UCSD-AML1 (cell line): ENCODE results near the gene SUSD4.

Source experiments
- DNase-seq: peaks from one replicate; lab custom pipeline; 2025; ENCODE audit not compliant: unreplicated experiment; lab: John Stamatoyannopoulos, UW

SUSD4 gene

GRCh38 chr1:223231011-223231572 lies 132.9 kb downstream of the SUSD4 start:
- no peak for DNase-seq

GRCh38 chr1:223230161-223230881 lies 133.7 kb downstream of the SUSD4 start:
- no peak for DNase-seq

- DNase-seq = no peak
These were observed 134.2 kb downstream of the SUSD4 start for GRCh38 chr1:223229756-223230155.

GRCh38 chr1:223228931-223229528 lies 134.9 kb downstream of the SUSD4 start:
- DNase-seq = no peak

GRCh38 chr1:223228201-223228600 lies 135.8 kb downstream of the SUSD4 start:
- no peak for DNase-seq

- DNase-seq = no peak
These were observed 136.3 kb downstream of the SUSD4 start for GRCh38 chr1:223227486-223228196.

GRCh38 chr1:223227031-223227430 lies 136.9 kb downstream of the SUSD4 start:
- no peak for DNase-seq

GRCh38 chr1:223226271-223226670 lies 137.7 kb downstream of the SUSD4 start:
- DNase-seq = no peak

- no peak for DNase-seq
These were observed 138.5 kb downstream of the SUSD4 start for GRCh38 chr1:223225481-223225880.

GRCh38 chr1:223225061-223225460 lies 138.9 kb downstream of the SUSD4 start:
- no peak for DNase-seq

- no peak for DNase-seq
These were observed 139.5 kb downstream of the SUSD4 start for GRCh38 chr1:223224465-223224864.

GRCh38 chr1:223223091-223223995 lies 140.6 kb downstream of the SUSD4 start:
- no peak for DNase-seq

- no peak for DNase-seq
These were observed 141.6 kb downstream of the SUSD4 start for GRCh38 chr1:223222377-223222776.

- DNase-seq = no peak
These were observed 142.3 kb downstream of the SUSD4 start for GRCh38 chr1:223221686-223222085.

- no peak for DNase-seq
These were observed 143.9 kb downstream of the SUSD4 start for GRCh38 chr1:223219846-223220610.

- DNase-seq = no peak
These were observed 144.7 kb downstream of the SUSD4 start for GRCh38 chr1:223219318-223219635.

- DNase-seq = no peak
These were observed 146.2 kb downstream of the SUSD4 start for GRCh38 chr1:223217781-223218180.

GRCh38 chr1:223216531-223217205 lies 147.3 kb downstream of the SUSD4 start:
- DNase-seq = no peak

- DNase-seq = no peak
These were observed 147.9 kb downstream of the SUSD4 start for GRCh38 chr1:223216074-223216473.

GRCh38 chr1:223215026-223215425 lies 148.9 kb downstream of the SUSD4 start:
- DNase-seq = no peak
